Stimulated activated naive CD8-positive, alpha-beta T cell treated with anti-CD3 and anti-CD28 coated beads, Interleukin-15, Interleukin-2, amounts not matched to agents 100 ng/mL and 50 ng/mL, for 24 hours (primary cell): ENCODE data around the gene PSMG4.

Source experiments
- H3K27ac Mint-ChIP-seq: one replicate; pipeline ENCODE4 v1.8.0; 2021; ENCODE audit warnings: mild to moderate bottlenecking, mixed read lengths
- H3K27me3 Mint-ChIP-seq: one replicate; pipeline ENCODE4 v1.8.0; 2021; ENCODE audit warnings: mixed read lengths
- H3K36me3 Mint-ChIP-seq: one replicate; pipeline ENCODE4 v1.8.0; 2021; ENCODE audit warnings: low read depth, mixed read lengths
- H3K4me1 Mint-ChIP-seq: one replicate; pipeline ENCODE4 v1.8.0; 2021; ENCODE audit warnings: low read depth, mixed read lengths
- H3K4me3 Mint-ChIP-seq: one replicate; pipeline ENCODE4 v1.8.0; 2021; ENCODE audit warnings: mild to moderate bottlenecking, mixed read lengths
- H3K9me3 Mint-ChIP-seq: one replicate; pipeline ENCODE4 v1.8.0; 2021; ENCODE audit warnings: mixed read lengths

Gene PSMG4

GRCh38 chr6:3283641-3284435 is 25.1 kb downstream of the PSMG4 start:
- H3K36me3 Mint-ChIP-seq: no peaks in the 10 kb centered on the region
- no peak overlapping the region for H3K27ac Mint-ChIP-seq
- H3K4me1 Mint-ChIP-seq: no peaks in the 10 kb centered on the region
- no peak overlapping the region for H3K4me3 Mint-ChIP-seq
- H3K9me3 Mint-ChIP-seq: no peaks in the 10 kb centered on the region
- no peaks in the 10 kb centered on the region for H3K27me3 Mint-ChIP-seq

- Mint-ChIP-seq H3K36me3 (no peaks in the 10 kb centered on the region), H3K9me3 (no peaks in the 10 kb centered on the region), H3K27me3 (no peaks in the 10 kb centered on the region), H3K4me3 (no peak overlapping the region), H3K27ac (no peak overlapping the region), H3K4me1 (no peaks in the 10 kb centered on the region)
These were observed 25.7 kb downstream of the PSMG4 start for GRCh38 chr6:3284436-3284876.

- no peaks in the 10 kb centered on the region for H3K36me3 Mint-ChIP-seq
- H3K27ac Mint-ChIP-seq: no peak overlapping the region
- H3K9me3 Mint-ChIP-seq: no peaks in the 10 kb centered on the region
- H3K27me3 Mint-ChIP-seq: no peaks in the 10 kb centered on the region
- H3K4me1 Mint-ChIP-seq: no peaks in the 10 kb centered on the region
- H3K4me3 Mint-ChIP-seq: no peak overlapping the region
These were observed 26.4 kb downstream of the PSMG4 start for GRCh38 chr6:3285049-3285639.

- Mint-ChIP-seq H3K27me3 (no peaks in the 10 kb centered on the region), H3K9me3 (no peaks in the 10 kb centered on the region), H3K4me1 (no peaks in the 10 kb centered on the region), H3K36me3 (no peaks in the 10 kb centered on the region), H3K27ac (no peak overlapping the region), H3K4me3 (no peak overlapping the region)
These were observed 27.0 kb downstream of the PSMG4 start for GRCh38 chr6:3285732-3286131.

GRCh38 chr6:3286641-3287171 is 28.0 kb downstream of the PSMG4 start:
- Mint-ChIP-seq H3K9me3 (no peaks in the 10 kb centered on the region), H3K4me1 (no peaks in the 10 kb centered on the region), H3K27ac (no peak overlapping the region), H3K27me3 (no peaks in the 10 kb centered on the region), H3K36me3 (no peaks in the 10 kb centered on the region), H3K4me3 (no peak overlapping the region)

DNA sequence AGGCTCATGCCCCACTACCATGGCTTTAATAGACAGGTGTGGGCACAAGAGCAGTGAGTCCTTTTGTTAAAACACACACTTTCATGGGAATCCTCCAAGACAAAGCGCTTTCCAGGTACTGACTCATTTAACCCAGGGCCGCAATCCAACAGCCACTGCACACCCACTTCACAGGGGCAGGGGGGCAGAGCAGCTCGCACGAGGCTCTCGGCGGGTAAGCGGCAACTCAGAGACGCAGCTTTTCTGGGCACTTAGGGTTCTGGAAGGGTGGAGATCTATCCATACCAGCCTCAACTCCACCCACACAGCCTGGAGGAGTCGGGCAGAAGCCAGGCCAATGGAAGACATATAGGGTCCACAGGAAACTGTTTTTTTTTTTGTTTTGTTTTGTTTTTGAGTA is 28.6 kb downstream of the PSMG4 start:
- no peaks in the 10 kb centered on the region for H3K9me3 Mint-ChIP-seq
- no peak overlapping the region for H3K4me3 Mint-ChIP-seq
- no peak overlapping the region for H3K27ac Mint-ChIP-seq
- H3K36me3 Mint-ChIP-seq: no peaks in the 10 kb centered on the region
- H3K27me3 Mint-ChIP-seq: no peaks in the 10 kb centered on the region
- H3K4me1 Mint-ChIP-seq: no peaks in the 10 kb centered on the region

GRCh38 chr6:3287976-3288707 is 29.4 kb downstream of the PSMG4 start:
- Mint-ChIP-seq H3K4me1 (no peaks in the 10 kb centered on the region), H3K27ac (no peak overlapping the region), H3K36me3 (no peaks in the 10 kb centered on the region), H3K4me3 (no peak overlapping the region), H3K27me3 (no peaks in the 10 kb centered on the region), H3K9me3 (no peaks in the 10 kb centered on the region)

DNA sequence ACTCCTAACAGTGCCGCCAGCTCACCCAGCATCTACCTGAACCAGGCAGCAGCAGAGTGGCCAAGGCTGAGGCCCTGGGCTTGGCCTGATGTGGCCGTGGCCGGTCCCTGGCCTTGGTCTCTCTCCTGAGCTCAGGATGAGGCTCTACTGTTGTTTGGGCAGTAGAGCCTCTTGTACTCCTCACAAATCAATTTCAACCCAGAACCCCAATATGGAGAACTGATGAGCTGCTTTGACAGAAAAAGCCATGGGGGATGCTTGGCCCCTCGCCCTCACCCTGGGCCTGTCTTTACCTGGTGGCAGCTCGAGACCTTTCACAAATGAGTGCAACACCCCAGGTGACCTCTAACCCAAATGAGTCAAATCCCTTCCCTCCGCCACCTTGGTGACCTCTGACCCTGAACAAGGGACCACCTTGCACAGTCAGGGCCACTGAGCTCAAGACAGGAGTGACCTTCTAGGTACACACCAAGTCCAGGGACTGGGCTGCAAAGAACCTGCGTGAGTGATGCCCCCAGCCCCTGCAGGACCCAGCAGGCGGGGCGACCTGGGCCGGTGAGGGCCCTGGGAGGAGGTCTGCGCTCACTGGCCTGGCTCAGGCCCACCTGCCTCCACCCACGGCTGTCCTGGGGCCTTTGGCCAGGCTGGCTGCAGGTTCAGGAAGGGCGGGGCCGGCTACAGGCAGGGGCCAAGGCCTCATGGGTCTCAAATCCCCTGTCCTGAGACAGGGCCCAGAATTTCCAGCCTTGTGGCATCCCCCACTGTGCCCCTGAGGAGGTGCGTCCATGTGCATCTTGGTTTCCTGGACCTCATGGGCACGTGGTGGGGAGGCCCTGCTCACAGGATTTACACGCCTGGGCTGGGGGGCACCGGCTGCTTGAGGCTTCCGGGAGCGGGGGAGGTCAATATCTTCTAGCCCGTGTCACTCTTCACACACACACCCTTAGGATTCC is 30.2 kb downstream of the PSMG4 start:
- no peaks in the 10 kb centered on the region for H3K9me3 Mint-ChIP-seq
- no peaks in the 10 kb centered on the region for H3K27me3 Mint-ChIP-seq

GRCh38 chr6:3289664-3290055 is 30.9 kb downstream of the PSMG4 start:
- Mint-ChIP-seq H3K27ac (no peak overlapping the region), H3K4me1 (no peaks in the 10 kb centered on the region)

More for the DNA sequence above, 30.2 kb downstream of the PSMG4 start:
- Mint-ChIP-seq H3K36me3 (no peaks in the 10 kb centered on the region), H3K27ac (no peak overlapping the region), H3K4me1 (no peaks in the 10 kb centered on the region), H3K4me3 (no peak overlapping the region)

GRCh38 chr6:3290149-3290930 is 31.6 kb downstream of the PSMG4 start:
- H3K4me1 Mint-ChIP-seq: no peaks in the 10 kb centered on the region
- H3K4me3 Mint-ChIP-seq: no peak overlapping the region
- no peak overlapping the region for H3K27ac Mint-ChIP-seq
- no peaks in the 10 kb centered on the region for H3K27me3 Mint-ChIP-seq
- H3K36me3 Mint-ChIP-seq: no peaks in the 10 kb centered on the region
- no peaks in the 10 kb centered on the region for H3K9me3 Mint-ChIP-seq

More at GRCh38 chr6:3289664-3290055, 30.9 kb downstream of the PSMG4 start:
- no peaks in the 10 kb centered on the region for H3K27me3 Mint-ChIP-seq
- no peak overlapping the region for H3K4me3 Mint-ChIP-seq
- no peaks in the 10 kb centered on the region for H3K36me3 Mint-ChIP-seq
- no peaks in the 10 kb centered on the region for H3K9me3 Mint-ChIP-seq

DNA sequence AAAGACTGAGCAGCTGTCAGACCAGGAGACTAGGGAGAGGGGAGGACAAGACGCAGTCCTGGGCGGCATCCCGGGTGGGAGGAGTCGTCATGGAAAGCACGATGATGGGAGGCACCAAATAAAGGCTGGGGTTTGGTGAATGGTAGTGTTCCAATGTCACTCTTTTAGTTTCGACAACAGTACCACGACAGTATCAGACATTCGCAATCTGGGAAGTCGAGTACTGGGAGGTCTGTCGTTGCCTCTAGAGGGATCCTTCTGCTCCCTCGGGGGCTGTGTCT is 32.1 kb downstream of the PSMG4 start:
- Mint-ChIP-seq H3K27ac (no peak overlapping the region), H3K9me3 (no peaks in the 10 kb centered on the region), H3K4me1 (no peaks in the 10 kb centered on the region), H3K4me3 (no peak overlapping the region), H3K36me3 (no peaks in the 10 kb centered on the region), H3K27me3 (no peaks in the 10 kb centered on the region)

GRCh38 chr6:3291346-3291745 is 32.6 kb downstream of the PSMG4 start:
- Mint-ChIP-seq H3K27ac (no peak overlapping the region), H3K36me3 (no peaks in the 10 kb centered on the region), H3K9me3 (no peaks in the 10 kb centered on the region), H3K27me3 (no peaks in the 10 kb centered on the region), H3K4me3 (no peak overlapping the region), H3K4me1 (no peaks in the 10 kb centered on the region)

DNA sequence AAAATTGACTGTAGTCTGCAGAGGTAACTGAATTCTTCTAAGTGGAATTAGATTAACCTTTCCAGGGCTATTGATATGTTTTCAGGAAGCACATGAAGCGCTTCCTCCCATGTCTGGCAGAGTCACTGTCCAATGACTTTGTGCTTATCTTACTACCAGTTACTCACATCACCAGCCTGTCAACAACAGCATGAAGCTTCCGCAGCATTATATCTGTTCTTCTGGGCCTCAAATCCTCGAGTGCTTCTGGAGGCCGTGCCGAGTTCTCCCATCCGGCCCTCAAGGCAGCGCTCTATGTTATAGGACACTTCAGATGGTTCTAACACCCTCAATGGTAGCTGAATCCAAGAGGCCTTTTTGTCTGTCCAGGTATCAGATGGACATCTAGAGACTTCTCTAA is 33.2 kb downstream of the PSMG4 start:
- Mint-ChIP-seq H3K27ac (no peak overlapping the region), H3K27me3 (no peaks in the 10 kb centered on the region), H3K9me3 (no peaks in the 10 kb centered on the region), H3K4me1 (no peaks in the 10 kb centered on the region), H3K4me3 (no peak overlapping the region), H3K36me3 (no peaks in the 10 kb centered on the region)
